ENCODE measurements around the gene LRRC75A.
"Not testable (repeated sequence)": the region's sequence is repeated elsewhere in the genome, so short reads cannot be mapped to it uniquely, and the experiment has no call there.

Gene LRRC75A

DNA sequence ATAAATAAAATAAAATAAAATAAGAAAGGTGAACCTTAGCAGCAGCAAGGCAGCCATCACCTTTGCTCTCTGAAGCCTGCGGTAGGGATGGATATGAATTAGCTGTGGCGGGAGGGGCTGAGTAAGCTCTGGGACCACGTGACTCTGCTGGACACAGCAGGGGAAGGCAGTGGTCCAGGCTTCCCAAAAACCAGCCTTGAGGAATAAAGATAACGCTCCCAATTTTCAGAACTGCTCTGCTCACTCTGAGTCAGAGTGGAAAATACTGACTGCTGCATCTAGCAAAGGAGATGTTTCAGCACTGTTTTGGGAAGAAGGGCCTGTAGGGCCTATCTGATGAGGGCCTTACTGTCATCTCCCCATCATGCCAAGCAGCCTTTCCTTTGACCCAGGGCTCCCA lies 96.1 kb downstream of the LRRC75A start:
- DNase-seq = not testable (repeated sequence)

GRCh38 chr17:16392491-16392890 lies 99.5 kb downstream of the LRRC75A start:
- not testable (repeated sequence) for DNase-seq

Data from CD4-positive, alpha-beta T cell treated with Interferon alpha-2 for 1 hour (primary cell).